GM12878 (cell line): ENCODE data around the gene MST1R. TPM values are rescaled to one million over a fixed set of nuclear protein-coding genes. Genes with fewer than 3 reads are reported as not detected.

ENCODE experiments used
- ATAC-seq: fragments of 200-7000 bp; cut with Tn5 transposase; 3 replicates; pipeline ENCODE4 v1.9.1; 2020; ENCODE audit warnings: mild to moderate bottlenecking, moderate library complexity
- BruUV-seq: library from RNA; stranded (reverse); fragments of 400-500 nt; replicated peaks from 2 replicates; lab custom pipeline; 2021; lab: Mats Ljungman, UMichigan
- CTCF ChIA-PET: fragments of 300-600 bp; sonication (Branson Sonifier 250); formaldehyde crosslinking; extraction: SDS; loops from one replicate; lab custom pipeline; 2021; ENCODE audit warnings: inconsistent platforms; lab: Yijun Ruan, JAX
- POLR2A ChIA-PET: fragments of 350-600 bp; formaldehyde crosslinking; extraction: SDS; loops from one replicate; lab custom pipeline; 2021; ENCODE audit warnings: inconsistent platforms; lab: Charles Lee
- RAD21 ChIA-PET: fragments of 300-600 bp; sonication (Branson Sonifier 250); formaldehyde crosslinking; loops from one replicate; lab custom pipeline; 2023; ENCODE audit warnings: antibody characterized with exemption; ENCODE audit not compliant: unreplicated experiment; lab: Charles Lee
- SMC1A ChIA-PET: fragments of 300-600 bp; sonication (Branson Sonifier 250); formaldehyde crosslinking; loops from one replicate; lab custom pipeline; 2023; ENCODE audit not compliant: unreplicated experiment, uncharacterized antibody; lab: Charles Lee
- DNase-seq: peaks from one replicate; pipeline ENCODE4 v3.0.0-alpha.2; 2011; ENCODE audit warnings: low read depth, low spot score
- FAIRE-seq: peaks from 3 replicates; lab custom pipeline; 2011; peaks lifted over from hg19 to GRCh38; lab: Jason Lieb, UNC
- H2AFZ ChIP-seq: 2 replicates; pipeline ENCODE4 v1.6.0; 2011; ENCODE audit warnings: low read depth, low read length, control low read depth; ENCODE audit not compliant: control insufficient read depth
- H3K27ac ChIP-seq: 2 replicates; pipeline ENCODE4 v1.5.1; 2011; ENCODE audit warnings: control low read depth; ENCODE audit not compliant: control insufficient read depth, insufficient read depth
- H3K27me3 ChIP-seq, 2 experiments: replicated peaks in 1 of 2; 2 replicates each; pipeline versions ENCODE4 v1.6.0 to v1.6.1; 2011; ENCODE audit warnings: low read length in 1 of 2; ENCODE audit not compliant: control insufficient read depth in 2 of 2, insufficient read depth in 2 of 2
- H3K36me3 ChIP-seq, 2 experiments: 2 replicates each; pipeline ENCODE4 v1.5.1; 2011; ENCODE audit warnings: low read length in 1 of 2; ENCODE audit not compliant: control insufficient read depth in 2 of 2, insufficient read depth in 2 of 2
- H3K4me1 ChIP-seq: 2 replicates; pipeline ENCODE4 v1.6.1; 2011; ENCODE audit warnings: mild to moderate bottlenecking, low read length, moderate library complexity, mixed read lengths; ENCODE audit not compliant: control insufficient read depth, insufficient read depth
- H3K4me2 ChIP-seq: 2 replicates; pipeline ENCODE4 v1.6.0; 2011; ENCODE audit warnings: control low read depth; ENCODE audit not compliant: control insufficient read depth, insufficient read depth
- H3K4me3 ChIP-seq: fragments of 200-600 bp; sonication (generic); 2 replicates; pipeline ENCODE4 v1.5.1; 2016
- H3K79me2 ChIP-seq: 2 replicates; pipeline ENCODE4 v1.6.0; 2011; ENCODE audit warnings: low read length; ENCODE audit not compliant: control insufficient read depth, insufficient read depth
- H3K9ac ChIP-seq: 2 replicates; pipeline ENCODE4 v1.8.0; 2011; ENCODE audit warnings: low read length, control low read depth, mixed read lengths; ENCODE audit not compliant: control insufficient read depth, insufficient read depth
- H3K9me3 ChIP-seq: replicated peaks from 3 replicates; pipeline ENCODE4 v1.5.1; 2011; ENCODE audit warnings: mild to moderate bottlenecking, low read length; ENCODE audit not compliant: control insufficient read depth, insufficient read depth
- H4K20me1 ChIP-seq: 2 replicates; pipeline ENCODE4 v1.6.0; 2011; ENCODE audit not compliant: control insufficient read depth, insufficient read depth
- CTCF ChIP-seq, 3 experiments: IDR thresholded peaks in 2 of 3; conservative IDR thresholded peaks in 1 of 3; 2 replicates each; pipeline ENCODE4 v1.5.1; 2011; ENCODE audit warnings: low read depth in 3 of 3, low read length in 3 of 3, mild to moderate bottlenecking in 3 of 3, control low read depth in 2 of 3, moderate library complexity in 2 of 3, inconsistent platforms in 1 of 3, mixed read lengths in 1 of 3; ENCODE audit not compliant: control insufficient read depth in 2 of 3, insufficient read depth in 1 of 3; ENCODE audit errors: extremely low read depth in 1 of 3
- E2F8 ChIP-seq: fragments of 450-650 bp; IDR thresholded peaks from 2 replicates; pipeline ENCODE4 v1.6.1; 2018; ENCODE audit warnings: mild to moderate bottlenecking, low read depth, moderate library complexity; ENCODE audit not compliant: partially characterized antibody
- NBN ChIP-seq: fragments of 450-650 bp; IDR thresholded peaks from 2 replicates; pipeline ENCODE4 v1.6.1; 2016
- POU2F2 ChIP-seq: IDR thresholded peaks from 3 replicates; pipeline ENCODE4 v1.6.1; 2011; ENCODE audit warnings: low read depth, mild to moderate bottlenecking, low read length, borderline replicate concordance
- RAD21 ChIP-seq: IDR thresholded peaks from 2 replicates; pipeline ENCODE4 v1.6.1; 2011; ENCODE audit warnings: mild to moderate bottlenecking, low read depth, low read length, moderate library complexity; ENCODE audit not compliant: insufficient read depth
- RCOR1 ChIP-seq: conservative IDR thresholded peaks from 2 replicates; pipeline ENCODE4 v1.6.1; 2012; ENCODE audit warnings: low read depth, low read length, improper control_type of control experiment
- SMC3 ChIP-seq: IDR thresholded peaks from 2 replicates; pipeline ENCODE4 v1.6.1; 2011; ENCODE audit warnings: low read length, improper control_type of control experiment, borderline replicate concordance
- YY1 ChIP-seq: IDR thresholded peaks from 2 replicates; pipeline ENCODE4 v1.6.1; 2011; ENCODE audit warnings: low read depth, mild to moderate bottlenecking, low read length
- WGBS: methylation state at CpG from one replicate; pipeline ENCODE4 v1.1.6; 2016; ENCODE audit warnings: low lambda C conversion rate; ENCODE audit not compliant: insufficient replicate concordance, insufficient coverage; ENCODE audit errors: missing lambda C conversion rate; 5-methylcytosine and 5-hydroxymethylcytosine counted together
- in situ Hi-C: fragments of 300-500 bp; cut with MboI; formaldehyde crosslinking; loops from 9 replicates; pipeline ENCODE4 v1.14.3; 2018; ENCODE audit warnings: mixed read lengths
- intact Hi-C: fragments of 100-400 bp; cut with micrococcal nuclease; formaldehyde crosslinking; loops from one replicate; pipeline ENCODE4 v1.14.2; 2022; ENCODE audit not compliant: unreplicated experiment
- polyA plus RNA-seq, 11 experiments: library from polyadenylated mRNA; depleted of rRNA in 4 of 11; unstranded in 6 of 11; stranded (reverse) in 5 of 11; fragments of >200 nt; fragmentation: Nextera tagmentation in 4 of 11; fragmentation: Illumina TruSeq in 1 of 11; extraction: Ambion mirVana in 4 of 11; extraction: Trizol in 1 of 11; gene quantifications; 1 replicate in 1 of 11; 2 replicates in 10 of 11; pipeline versions ENCODE4 v1.2.1 to v1.2.3, GENCODE V29; 2011 to 2016; ENCODE audit warnings: inconsistent platforms in 2 of 11, missing spikeins in 2 of 11, low read depth in 1 of 11
- total RNA-seq, 4 experiments: library from RNA; depleted of rRNA in 3 of 4; stranded (reverse); fragments of >200 nt in 3 of 4; fragmentation: Illumina TruSeq in 1 of 4; extraction: Trizol in 1 of 4; gene quantifications; 2 replicates each; pipeline versions ENCODE4 v1.2.1 to v1.2.3, GENCODE V29; 2013 to 2021
- TF ChIP-seq, protein P1 (sequence below): IDR thresholded peaks from 2 replicates; pipeline ENCODE4 v1.6.1; 2012; ENCODE audit warnings: mild to moderate bottlenecking, low read depth, low read length

The MST1R gene
- total and polyA plus RNA-seq, 10 of the 15 experiments (the other 5 are each of a cell fraction or from before 2014, with no cell fraction given), result 0.40 to 5.6 (median 1.2) TPM

- TF ChIP-seq, protein P1, sequence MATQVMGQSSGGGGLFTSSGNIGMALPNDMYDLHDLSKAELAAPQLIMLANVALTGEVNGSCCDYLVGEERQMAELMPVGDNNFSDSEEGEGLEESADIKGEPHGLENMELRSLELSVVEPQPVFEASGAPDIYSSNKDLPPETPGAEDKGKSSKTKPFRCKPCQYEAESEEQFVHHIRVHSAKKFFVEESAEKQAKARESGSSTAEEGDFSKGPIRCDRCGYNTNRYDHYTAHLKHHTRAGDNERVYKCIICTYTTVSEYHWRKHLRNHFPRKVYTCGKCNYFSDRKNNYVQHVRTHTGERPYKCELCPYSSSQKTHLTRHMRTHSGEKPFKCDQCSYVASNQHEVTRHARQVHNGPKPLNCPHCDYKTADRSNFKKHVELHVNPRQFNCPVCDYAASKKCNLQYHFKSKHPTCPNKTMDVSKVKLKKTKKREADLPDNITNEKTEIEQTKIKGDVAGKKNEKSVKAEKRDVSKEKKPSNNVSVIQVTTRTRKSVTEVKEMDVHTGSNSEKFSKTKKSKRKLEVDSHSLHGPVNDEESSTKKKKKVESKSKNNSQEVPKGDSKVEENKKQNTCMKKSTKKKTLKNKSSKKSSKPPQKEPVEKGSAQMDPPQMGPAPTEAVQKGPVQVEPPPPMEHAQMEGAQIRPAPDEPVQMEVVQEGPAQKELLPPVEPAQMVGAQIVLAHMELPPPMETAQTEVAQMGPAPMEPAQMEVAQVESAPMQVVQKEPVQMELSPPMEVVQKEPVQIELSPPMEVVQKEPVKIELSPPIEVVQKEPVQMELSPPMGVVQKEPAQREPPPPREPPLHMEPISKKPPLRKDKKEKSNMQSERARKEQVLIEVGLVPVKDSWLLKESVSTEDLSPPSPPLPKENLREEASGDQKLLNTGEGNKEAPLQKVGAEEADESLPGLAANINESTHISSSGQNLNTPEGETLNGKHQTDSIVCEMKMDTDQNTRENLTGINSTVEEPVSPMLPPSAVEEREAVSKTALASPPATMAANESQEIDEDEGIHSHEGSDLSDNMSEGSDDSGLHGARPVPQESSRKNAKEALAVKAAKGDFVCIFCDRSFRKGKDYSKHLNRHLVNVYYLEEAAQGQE, result no peak
Measured at GRCh38 chr3:49840388-49840787, 63.3 kb downstream of the MST1R start (continued).

DNA sequence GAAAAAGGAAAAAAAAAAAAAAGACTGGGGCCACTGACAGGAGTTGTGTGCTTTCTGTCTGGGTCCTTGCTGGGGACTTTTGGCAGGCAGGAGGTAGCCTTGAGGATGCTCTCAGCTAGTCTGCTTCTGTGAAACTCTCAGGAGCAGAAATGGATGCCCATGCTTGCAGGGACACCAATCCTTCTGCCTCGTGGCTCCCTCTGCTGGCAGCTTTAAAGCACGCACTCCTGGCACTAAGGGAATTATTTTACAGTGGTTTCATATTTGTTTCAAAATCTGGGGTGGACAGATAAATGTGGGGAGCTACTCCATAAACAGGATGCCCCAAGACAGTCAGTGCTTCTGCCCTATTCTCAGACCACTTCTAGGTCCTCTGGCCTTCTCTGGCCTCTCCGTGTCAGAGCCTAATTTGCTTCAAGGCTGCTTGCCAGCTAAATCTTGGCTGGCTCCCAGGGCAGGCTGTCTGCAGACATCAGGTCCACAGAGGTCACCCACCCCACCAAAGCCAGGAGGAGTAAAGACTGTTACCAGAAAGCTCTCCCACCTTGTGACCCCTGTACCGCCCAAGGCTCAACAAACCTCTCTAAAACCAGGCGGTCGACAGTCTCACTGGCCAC lies 64.4 kb downstream of the MST1R start:
- H3K4me1 ChIP-seq, result no peaks in the 10 kb centered on the region
- H3K36me3 ChIP-seq, result peaks cover 14 to 18% of the 10 kb centered on the region in 2 experiments
- no peaks in the 10 kb centered on the region for H4K20me1 ChIP-seq
- RAD21 ChIA-PET, result interaction anchor here (0.6 to 7.0 kb wide), 19 partner anchors 13 to 404 kb away, joined by 3 to 182 read pairs (median 4); partner anchors contain the start of genes CDHR4, INKA1, IP6K1 and MON1A
- no peaks in the 10 kb centered on the region for H3K79me2 ChIP-seq
- SMC1A ChIA-PET, result interaction anchor here (0.8 to 7.5 kb wide), 15 partner anchors 12 to 300 kb away, joined by 3 to 146 read pairs (median 4); partner anchors contain the start of genes CDHR4, INKA1, TRAIP and UBA7
- H3K9me3 ChIP-seq, result no peaks in the 10 kb centered on the region
- 49% methylated on average over 6 of the region's 6 CpGs for WGBS
- in situ Hi-C loops, result no loop called here
- H3K4me3 ChIP-seq, result no peak overlapping the region
- peak; percentile 99 for ATAC-seq
- peak; percentile 99 for TF ChIP-seq SMC3
- no peak for TF ChIP-seq E2F8
- TF ChIP-seq CTCF (IDR thresholded peaks at IDR 0.05 in 2 of 3, conservative IDR thresholded peaks at IDR 0.05 in 1 of 3; ENCODE audit: control insufficient read depth in 2 of 3, extremely low read depth in 1 of 3, insufficient read depth in 1 of 3, low read depth in 3 of 3, low read length in 3 of 3), result peak; percentile 84 to 96 (median 89)
- TF ChIP-seq NBN, result 0 out of 2 replicates have a peak, but pooled peaks have one; percentile 32
- 0 out of 3 replicates have a peak, but pooled peaks have one; percentile 23 for TF ChIP-seq POU2F2
- TF ChIP-seq YY1, result peak; percentile 92
- no peak for TF ChIP-seq RCOR1
- TF ChIP-seq RAD21, result peak; percentile 96
- TF ChIP-seq, all 136 proteins: peak for 6
- Histone ChIP-seq H3K27me3 (no peaks in the 10 kb centered on the region), H2AFZ (no peak overlapping the region; the same call in 1 of the 2 replicates), H3K9ac (no peak overlapping the region), H3K4me2 (no peak overlapping the region), H3K27ac (no peak overlapping the region)
- no TSS peak for BruUV-seq
- FAIRE-seq (peak; percentile 89), DNase-seq (peak; percentile 23)
- intact Hi-C loops, result loop anchor here (1.0 to 5.0 kb wide), 3 partner anchors 37 to 136 kb away; partner anchors contain the start of gene GMPPB
- ChIA-PET POLR2A (interaction anchor here (0.6 to 2.4 kb wide), 9 partner anchors 13 to 93 kb away, joined by 3 to 21 read pairs (median 4); partner anchors contain the start of gene INKA1), CTCF (interaction anchor here (0.6 to 14.1 kb wide), 39 partner anchors 9 to 498 kb away, joined by 3 to 327 read pairs (median 5); partner anchors contain the start of genes AMIGO3, CDHR4, GMPPB and INKA1)
